H1 (cell line): ENCODE data around the gene TMEM185A.

Experiments used
- CBX5 ChIP-seq: fragments of 300-800, 300-1000 bp; sonication (generic); IDR thresholded peaks from 2 replicates; pipeline ENCODE4 v1.7.1; 2016; ENCODE audit warnings: antibody characterized with exemption, low read length, low read depth
- CEBPB ChIP-seq: IDR thresholded peaks from 2 replicates; pipeline ENCODE4 v1.6.1; 2012; ENCODE audit warnings: low read depth, low read length
- CREB1 ChIP-seq: IDR thresholded peaks from 2 replicates; pipeline ENCODE4 v1.6.1; 2012; ENCODE audit warnings: inconsistent platforms
- CTCF ChIP-seq, 3 experiments: IDR thresholded peaks; 1 replicate in 2 of 3; 2 replicates in 1 of 3; pipeline versions ENCODE4 v1.5.1 to v1.6.1; 2011; ENCODE audit warnings: low read length in 3 of 3, mild to moderate bottlenecking in 3 of 3, inconsistent platforms in 2 of 3, low read depth in 1 of 3, moderate library complexity in 1 of 3; ENCODE audit not compliant: insufficient read depth in 1 of 3; ENCODE audit errors: control extremely low read depth in 1 of 3
- JUND ChIP-seq: IDR thresholded peaks from 2 replicates; pipeline ENCODE4 v1.6.1; 2011; ENCODE audit warnings: mild to moderate bottlenecking, improper control_type of control experiment, low read length
- MAFK ChIP-seq: IDR thresholded peaks from 2 replicates; pipeline ENCODE4 v1.6.1; 2012; ENCODE audit warnings: low read depth, mild to moderate bottlenecking, improper control_type of control experiment, low read length
- NRF1 ChIP-seq: IDR thresholded peaks from 2 replicates; pipeline ENCODE4 v1.6.1; 2011; ENCODE audit warnings: mild to moderate bottlenecking, low read depth, low read length, improper control_type of control experiment
- POLR2A ChIP-seq, 2 experiments: IDR thresholded peaks; 1 replicate in 1 of 2; 2 replicates in 1 of 2; pipeline ENCODE4 v1.6.1; 2011; ENCODE audit warnings: low read depth in 2 of 2, low read length in 2 of 2, mild to moderate bottlenecking in 2 of 2; ENCODE audit errors: control extremely low read depth in 1 of 2
- POLR2AphosphoS5 ChIP-seq: IDR thresholded peaks from 2 replicates; pipeline ENCODE4 v1.6.1; 2011; ENCODE audit warnings: low read depth, low read length
- RAD21 ChIP-seq, 2 experiments: IDR thresholded peaks in 1 of 2; conservative IDR thresholded peaks in 1 of 2; 2 replicates each; pipeline ENCODE4 v1.6.1; 2011; ENCODE audit warnings: low read depth in 2 of 2, low read length in 2 of 2, improper control_type of control experiment in 1 of 2, inconsistent platforms in 1 of 2, mild to moderate bottlenecking in 1 of 2, moderate library complexity in 1 of 2
- SIX5 ChIP-seq: IDR thresholded peaks from 2 replicates; pipeline ENCODE4 v1.6.1; 2011; ENCODE audit warnings: mild to moderate bottlenecking, low read depth, low read length
- SRF ChIP-seq: IDR thresholded peaks from 2 replicates; pipeline ENCODE4 v1.6.1; 2011; ENCODE audit warnings: mild to moderate bottlenecking, low read depth, low read length, moderate library complexity
- SUZ12 ChIP-seq: fragments of 200-600 bp; sonication (generic); IDR thresholded peaks from 2 replicates; pipeline ENCODE4 v1.6.1; 2012; ENCODE audit warnings: mild to moderate bottlenecking, inconsistent platforms, low read length, moderate library complexity, mixed read lengths
- USF2 ChIP-seq: IDR thresholded peaks from 2 replicates; pipeline ENCODE4 v1.6.1; 2011; ENCODE audit warnings: low read length, improper control_type of control experiment

GRCh38 chrX:149628280-149628679 is 3.3 kb downstream of the TMEM185A start:
- no peak for TF ChIP-seq SIX5
- no peak for TF ChIP-seq NRF1
- TF ChIP-seq CBX5, result no peak
- no peak for TF ChIP-seq POLR2AphosphoS5
- no peak for TF ChIP-seq CTCF (IDR thresholded peaks at IDR 0.05; ENCODE audit: control extremely low read depth in 1 of 3, insufficient read depth in 1 of 3, low read depth in 1 of 3, low read length in 3 of 3)
- no peak for TF ChIP-seq RAD21 (IDR thresholded peaks at IDR 0.05 in 1 of 2, conservative IDR thresholded peaks at IDR 0.05 in 1 of 2; ENCODE audit: low read depth in 2 of 2, low read length in 2 of 2)
- TF ChIP-seq MAFK, result no peak
- no peak for TF ChIP-seq JUND
- no peak for TF ChIP-seq SUZ12
- TF ChIP-seq POLR2A (IDR thresholded peaks at IDR 0.05; ENCODE audit: control extremely low read depth in 1 of 2, low read depth in 2 of 2, low read length in 2 of 2), result no peak
- TF ChIP-seq CREB1, result no peak
- TF ChIP-seq SRF, result no peak
- no peak for TF ChIP-seq CEBPB
- no peak for TF ChIP-seq USF2
